GM12878 (cell line): ENCODE data around the gene ADGRG1. TPM values are rescaled to one million over a fixed set of nuclear protein-coding genes. Genes with fewer than 3 reads are reported as not detected.

ENCODE experiments used
- ATAC-seq: fragments of 200-7000 bp; cut with Tn5 transposase; 3 replicates; pipeline ENCODE4 v1.9.1; 2020; ENCODE audit warnings: mild to moderate bottlenecking, moderate library complexity
- BruUV-seq: library from RNA; stranded (reverse); fragments of 400-500 nt; replicated peaks from 2 replicates; lab custom pipeline; 2021; lab: Mats Ljungman, UMichigan
- CTCF ChIA-PET: fragments of 300-600 bp; sonication (Branson Sonifier 250); formaldehyde crosslinking; extraction: SDS; loops from one replicate; lab custom pipeline; 2021; ENCODE audit warnings: inconsistent platforms; lab: Yijun Ruan, JAX
- POLR2A ChIA-PET: fragments of 350-600 bp; formaldehyde crosslinking; extraction: SDS; loops from one replicate; lab custom pipeline; 2021; ENCODE audit warnings: inconsistent platforms; lab: Charles Lee
- RAD21 ChIA-PET: fragments of 300-600 bp; sonication (Branson Sonifier 250); formaldehyde crosslinking; loops from one replicate; lab custom pipeline; 2023; ENCODE audit warnings: antibody characterized with exemption; ENCODE audit not compliant: unreplicated experiment; lab: Charles Lee
- SMC1A ChIA-PET: fragments of 300-600 bp; sonication (Branson Sonifier 250); formaldehyde crosslinking; loops from one replicate; lab custom pipeline; 2023; ENCODE audit not compliant: unreplicated experiment, uncharacterized antibody; lab: Charles Lee
- DNase-seq: peaks from one replicate; pipeline ENCODE4 v3.0.0-alpha.2; 2011; ENCODE audit warnings: low read depth, low spot score
- FAIRE-seq: peaks from 3 replicates; lab custom pipeline; 2011; peaks lifted over from hg19 to GRCh38; lab: Jason Lieb, UNC
- H2AFZ ChIP-seq: 2 replicates; pipeline ENCODE4 v1.6.0; 2011; ENCODE audit warnings: low read depth, low read length, control low read depth; ENCODE audit not compliant: control insufficient read depth
- H3K27ac ChIP-seq: 2 replicates; pipeline ENCODE4 v1.5.1; 2011; ENCODE audit warnings: control low read depth; ENCODE audit not compliant: control insufficient read depth, insufficient read depth
- H3K27me3 ChIP-seq, 2 experiments: replicated peaks in 1 of 2; 2 replicates each; pipeline versions ENCODE4 v1.6.0 to v1.6.1; 2011; ENCODE audit warnings: low read length in 1 of 2; ENCODE audit not compliant: control insufficient read depth in 2 of 2, insufficient read depth in 2 of 2
- H3K36me3 ChIP-seq, 2 experiments: 2 replicates each; pipeline ENCODE4 v1.5.1; 2011; ENCODE audit warnings: low read length in 1 of 2; ENCODE audit not compliant: control insufficient read depth in 2 of 2, insufficient read depth in 2 of 2
- H3K4me1 ChIP-seq: 2 replicates; pipeline ENCODE4 v1.6.1; 2011; ENCODE audit warnings: mild to moderate bottlenecking, low read length, moderate library complexity, mixed read lengths; ENCODE audit not compliant: control insufficient read depth, insufficient read depth
- H3K4me2 ChIP-seq: 2 replicates; pipeline ENCODE4 v1.6.0; 2011; ENCODE audit warnings: control low read depth; ENCODE audit not compliant: control insufficient read depth, insufficient read depth
- H3K4me3 ChIP-seq: fragments of 200-600 bp; sonication (generic); 2 replicates; pipeline ENCODE4 v1.5.1; 2016
- H3K79me2 ChIP-seq: 2 replicates; pipeline ENCODE4 v1.6.0; 2011; ENCODE audit warnings: low read length; ENCODE audit not compliant: control insufficient read depth, insufficient read depth
- H3K9ac ChIP-seq: 2 replicates; pipeline ENCODE4 v1.8.0; 2011; ENCODE audit warnings: low read length, control low read depth, mixed read lengths; ENCODE audit not compliant: control insufficient read depth, insufficient read depth
- H3K9me3 ChIP-seq: replicated peaks from 3 replicates; pipeline ENCODE4 v1.5.1; 2011; ENCODE audit warnings: mild to moderate bottlenecking, low read length; ENCODE audit not compliant: control insufficient read depth, insufficient read depth
- H4K20me1 ChIP-seq: 2 replicates; pipeline ENCODE4 v1.6.0; 2011; ENCODE audit not compliant: control insufficient read depth, insufficient read depth
- BHLHE40 ChIP-seq, 2 experiments: fragments of 450-650 bp in 1 of 2; IDR thresholded peaks; 2 replicates each; pipeline ENCODE4 v1.6.1; 2011 to 2017; ENCODE audit warnings: low read depth in 2 of 2, borderline replicate concordance in 1 of 2, improper control_type of control experiment in 1 of 2, low read length in 1 of 2, mild to moderate bottlenecking in 1 of 2
- CEBPB ChIP-seq, 2 experiments: fragments of 150-350 bp in 1 of 2; IDR thresholded peaks; 2 replicates each; pipeline ENCODE4 v1.6.1; 2012 to 2014; ENCODE audit warnings: low read depth in 2 of 2, low read length in 2 of 2, borderline replicate concordance in 1 of 2, inconsistent platforms in 1 of 2
- CREM ChIP-seq: IDR thresholded peaks from 2 replicates; pipeline ENCODE4 v1.6.1; 2014; ENCODE audit warnings: antibody characterized with exemption, low read depth
- EP300 ChIP-seq, 2 experiments: fragments of 150-350 bp in 1 of 2; IDR thresholded peaks; 2 replicates each; pipeline ENCODE4 v1.6.1; 2011 to 2012; ENCODE audit warnings: low read depth in 2 of 2, low read length in 2 of 2, borderline replicate concordance in 1 of 2, improper control_type of control experiment in 1 of 2, inconsistent platforms in 1 of 2; ENCODE audit not compliant: control insufficient read depth in 1 of 2
- FOS ChIP-seq: IDR thresholded peaks from 3 replicates; pipeline ENCODE4 v1.6.1; 2011; ENCODE audit warnings: borderline replicate concordance; ENCODE audit not compliant: insufficient read length; ENCODE audit errors: extremely low read depth
- IKZF1 ChIP-seq: fragments of 450-650 bp; conservative IDR thresholded peaks from 2 replicates; pipeline ENCODE4 v1.6.1; 2017; ENCODE audit warnings: antibody characterized with exemption, mild to moderate bottlenecking
- KDM1A ChIP-seq: fragments of 200-600 bp; sonication (generic); IDR thresholded peaks from 2 replicates; pipeline ENCODE4 v1.6.1; 2016; ENCODE audit warnings: borderline replicate concordance
- MTA2 ChIP-seq: fragments of 450-650 bp; IDR thresholded peaks from 2 replicates; pipeline ENCODE4 v1.6.1; 2016; ENCODE audit warnings: low read depth, mild to moderate bottlenecking, moderate library complexity
- NBN ChIP-seq: fragments of 450-650 bp; IDR thresholded peaks from 2 replicates; pipeline ENCODE4 v1.6.1; 2016
- NFYA ChIP-seq: IDR thresholded peaks from 2 replicates; pipeline ENCODE4 v1.6.1; 2011; ENCODE audit warnings: low read depth, mild to moderate bottlenecking, low read length, improper control_type of control experiment, borderline replicate concordance
- NRF1 ChIP-seq: conservative IDR thresholded peaks from 2 replicates; pipeline ENCODE4 v1.6.1; 2011; ENCODE audit warnings: mild to moderate bottlenecking, low read depth, low read length, improper control_type of control experiment
- PKNOX1 ChIP-seq: fragments of 450-650 bp; IDR thresholded peaks from 2 replicates; pipeline ENCODE4 v1.6.1; 2016; ENCODE audit warnings: mild to moderate bottlenecking
- RAD51 ChIP-seq: fragments of 450-650 bp; IDR thresholded peaks from 2 replicates; pipeline ENCODE4 v1.6.1; 2016; ENCODE audit warnings: moderate library complexity, mild to moderate bottlenecking, inconsistent platforms
- REST ChIP-seq: IDR thresholded peaks from 2 replicates; pipeline ENCODE4 v1.6.1; 2012; ENCODE audit warnings: mild to moderate bottlenecking, low read depth, low read length
- ZNF592 ChIP-seq: fragments of 450-650 bp; IDR thresholded peaks from 2 replicates; pipeline ENCODE4 v1.6.1; 2017; ENCODE audit warnings: mild to moderate bottlenecking, moderate library complexity
- WGBS: methylation state at CpG from one replicate; pipeline ENCODE4 v1.1.6; 2016; ENCODE audit warnings: low lambda C conversion rate; ENCODE audit not compliant: insufficient replicate concordance, insufficient coverage; ENCODE audit errors: missing lambda C conversion rate; 5-methylcytosine and 5-hydroxymethylcytosine counted together
- in situ Hi-C: fragments of 300-500 bp; cut with MboI; formaldehyde crosslinking; loops from 9 replicates; pipeline ENCODE4 v1.14.3; 2018; ENCODE audit warnings: mixed read lengths
- intact Hi-C: fragments of 100-400 bp; cut with micrococcal nuclease; formaldehyde crosslinking; loops from one replicate; pipeline ENCODE4 v1.14.2; 2022; ENCODE audit not compliant: unreplicated experiment
- polyA plus RNA-seq, 11 experiments: library from polyadenylated mRNA; depleted of rRNA in 4 of 11; unstranded in 6 of 11; stranded (reverse) in 5 of 11; fragments of >200 nt; fragmentation: Nextera tagmentation in 4 of 11; fragmentation: Illumina TruSeq in 1 of 11; extraction: Ambion mirVana in 4 of 11; extraction: Trizol in 1 of 11; gene quantifications; 1 replicate in 1 of 11; 2 replicates in 10 of 11; pipeline versions ENCODE4 v1.2.1 to v1.2.3, GENCODE V29; 2011 to 2016; ENCODE audit warnings: inconsistent platforms in 2 of 11, missing spikeins in 2 of 11, low read depth in 1 of 11
- total RNA-seq, 4 experiments: library from RNA; depleted of rRNA in 3 of 4; stranded (reverse); fragments of >200 nt in 3 of 4; fragmentation: Illumina TruSeq in 1 of 4; extraction: Trizol in 1 of 4; gene quantifications; 2 replicates each; pipeline versions ENCODE4 v1.2.1 to v1.2.3, GENCODE V29; 2013 to 2021

Gene ADGRG1
- total and polyA plus RNA-seq, 10 of the 15 experiments (the other 5 are each of a cell fraction or from before 2014, with no cell fraction given), result 0.07 to 2.0 (median 0.75) TPM

GRCh38 chr16:57698812-57699405 lies 70.5 kb downstream of the ADGRG1 start:
- no TSS peak for BruUV-seq
- DNase-seq, result no peak
- TF ChIP-seq ZNF592 (no peak), CREM (no peak), FOS (no peak), REST (no peak), RAD51 (no peak), IKZF1 (no peak), NFYA (no peak), MTA2 (no peak), KDM1A (no peak), EP300 (IDR thresholded peaks at IDR 0.05; ENCODE audit: borderline replicate concordance in 1 of 2, control insufficient read depth in 1 of 2, low read depth in 2 of 2, low read length in 2 of 2) (no peak), NBN (no peak), BHLHE40 (IDR thresholded peaks at IDR 0.05; ENCODE audit: borderline replicate concordance in 1 of 2, low read depth in 2 of 2, low read length in 1 of 2) (no peak), PKNOX1 (no peak), NRF1 (no peak), CEBPB (IDR thresholded peaks at IDR 0.05; ENCODE audit: borderline replicate concordance in 1 of 2, low read depth in 2 of 2, low read length in 2 of 2) (no peak)

More at GRCh38 chr16:57698812-57699405, 70.5 kb downstream of the ADGRG1 start:
- ChIA-PET POLR2A (no interaction called here), RAD21 (no interaction called here), SMC1A (interaction anchor here (0.9 kb wide), 1 partner anchor 9 kb away, joined by 3 read pairs; no protein-coding TSS in a partner anchor), CTCF (interaction anchor here (0.5 kb wide), 1 partner anchor 16 kb away, joined by 3 read pairs; no protein-coding TSS in a partner anchor)
- in situ Hi-C loops (no loop called here), intact Hi-C loops (no loop called here)
- Histone ChIP-seq H3K9ac (no peak overlapping the region), H3K4me2 (no peak overlapping the region), H3K4me3 (no peak overlapping the region), H3K27ac (no peak overlapping the region), H3K79me2 (no peaks in the 10 kb centered on the region), H2AFZ (no peak overlapping the region), H4K20me1 (no peaks in the 10 kb centered on the region), H3K4me1 (no peaks in the 10 kb centered on the region), H3K36me3 (no peaks in the 10 kb centered on the region), H3K27me3 (no peaks in the 10 kb centered on the region; a peak in 1 of 4 replicates), H3K9me3 (no peaks in the 10 kb centered on the region)
- WGBS, result 20% methylated on average over 16 of the region's 16 CpGs
- FAIRE-seq (no peak), ATAC-seq (no peak)
